HuH-7 (cell line): Measurements from ENCODE around the gene SLC39A10.
"Not testable (repeated sequence)": the region's sequence is repeated elsewhere in the genome, so short reads cannot be mapped to it uniquely, and the experiment has no call there.

Experiments
- DNase-seq: peaks from one replicate; pipeline ENCODE4 v3.0.0; 2011; ENCODE audit warnings: low spot score

The SLC39A10 gene

DNA sequence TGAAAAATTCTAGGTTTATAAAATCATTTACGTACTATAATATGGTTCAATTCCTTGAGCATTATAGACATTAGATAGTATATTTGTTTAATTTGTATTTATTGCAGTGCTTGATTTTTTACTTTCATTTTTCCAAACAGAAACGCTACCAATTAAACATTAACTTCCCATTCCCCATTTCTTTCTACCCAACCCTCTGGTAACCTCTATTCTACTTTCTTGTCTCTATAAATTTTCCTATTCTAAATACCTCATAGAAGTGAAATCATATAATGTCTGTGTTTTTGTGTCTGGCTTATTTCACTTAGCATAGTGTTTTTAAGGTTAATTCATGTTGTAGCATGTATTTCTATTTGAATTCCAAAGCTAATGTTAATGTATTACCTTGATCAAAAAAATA, 11.6 kb upstream of the SLC39A10 start:
- no peak for DNase-seq

DNA sequence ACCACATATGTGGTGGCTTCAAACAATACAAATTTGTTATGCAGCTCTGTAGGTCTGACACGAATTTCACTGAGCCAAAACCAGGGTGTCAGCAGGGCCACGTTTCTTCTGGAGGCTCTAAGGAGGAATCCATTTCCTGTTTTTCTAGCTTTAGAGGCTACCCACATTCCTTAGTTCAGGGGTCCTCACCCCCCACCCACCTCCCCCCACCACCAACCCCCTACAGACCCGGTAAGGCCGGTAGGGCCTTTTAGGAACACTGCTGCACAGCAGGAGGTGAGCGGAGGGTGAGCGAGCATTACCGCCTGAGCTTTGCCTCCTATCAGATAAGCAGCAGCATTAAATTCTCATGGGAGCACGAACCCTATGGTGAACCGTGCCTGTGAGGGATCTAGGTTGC, 10.6 kb upstream of the SLC39A10 start:
- no peak for DNase-seq

DNA sequence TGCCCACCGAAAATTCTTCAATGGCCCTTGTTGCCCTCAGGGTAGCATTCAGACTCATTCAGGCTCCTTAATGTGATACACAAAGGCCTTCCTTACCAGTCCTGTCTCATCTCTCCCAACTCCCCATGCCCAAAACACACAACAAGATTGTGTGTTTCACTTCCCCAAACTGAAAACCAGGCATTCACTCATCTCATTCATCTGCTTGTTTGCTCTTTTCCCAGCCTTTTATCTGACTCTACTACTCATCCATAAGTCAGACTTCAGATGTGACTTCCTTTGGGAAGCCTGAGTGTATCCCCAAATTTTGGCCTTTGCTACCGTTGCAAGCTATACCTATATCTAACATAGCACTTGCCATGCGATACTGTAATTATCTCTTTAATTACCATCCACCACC, 9.7 kb upstream of the SLC39A10 start:
- DNase-seq, result no peak

GRCh38 chr2:195648370-195648769, 8.7 kb upstream of the SLC39A10 start:
- not testable (repeated sequence) for DNase-seq

- no peak for DNase-seq
These were observed 8.2 kb upstream of the SLC39A10 start for GRCh38 chr2:195648787-195649186.

DNA sequence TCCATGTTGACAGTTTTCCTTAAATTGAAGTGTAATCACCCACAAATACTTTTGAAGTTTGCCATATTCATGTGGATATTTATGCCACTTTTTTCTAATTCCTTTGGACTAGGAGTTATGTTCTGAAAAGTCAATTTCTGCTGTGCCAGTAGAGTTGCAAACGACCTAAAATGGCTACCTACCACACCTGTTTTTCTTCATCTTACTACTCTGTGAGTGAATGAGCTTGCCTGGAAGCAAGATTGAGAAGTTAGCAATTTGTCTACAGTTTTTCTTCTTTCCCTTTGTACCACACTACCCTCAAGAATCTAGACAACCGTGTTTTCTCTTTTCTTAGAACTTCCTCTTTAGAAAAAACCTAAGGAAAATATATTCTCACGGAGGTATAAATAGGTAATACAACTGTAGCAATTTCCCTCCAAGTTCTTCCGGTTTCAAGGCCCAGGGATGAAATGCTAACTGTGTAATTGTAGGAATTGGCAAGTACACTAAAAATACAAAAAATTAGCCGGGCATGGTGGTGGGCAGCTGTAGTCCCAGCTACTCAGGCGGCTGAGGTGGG, 7.3 kb upstream of the SLC39A10 start:
- no peak for DNase-seq

DNA sequence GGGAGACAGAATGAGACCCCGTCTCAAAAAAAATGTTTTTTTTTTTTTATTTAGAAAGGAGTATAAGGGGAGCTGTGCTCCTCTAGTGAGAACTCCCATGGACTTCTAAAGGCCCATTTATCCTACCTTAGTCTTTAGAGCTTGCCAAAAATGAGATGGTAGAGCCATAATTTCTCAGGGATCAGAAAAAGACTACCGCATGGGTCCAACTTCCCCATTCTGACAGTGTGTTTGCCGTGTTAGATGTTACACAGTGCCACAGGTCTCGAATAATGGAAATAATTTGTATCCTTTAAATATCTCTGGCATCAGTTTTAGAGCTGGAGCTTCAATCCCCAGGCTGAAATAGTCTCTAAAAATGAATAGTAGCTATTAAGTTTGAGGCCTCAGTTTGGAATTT, 6.0 kb upstream of the SLC39A10 start:
- DNase-seq, result no peak

DNA sequence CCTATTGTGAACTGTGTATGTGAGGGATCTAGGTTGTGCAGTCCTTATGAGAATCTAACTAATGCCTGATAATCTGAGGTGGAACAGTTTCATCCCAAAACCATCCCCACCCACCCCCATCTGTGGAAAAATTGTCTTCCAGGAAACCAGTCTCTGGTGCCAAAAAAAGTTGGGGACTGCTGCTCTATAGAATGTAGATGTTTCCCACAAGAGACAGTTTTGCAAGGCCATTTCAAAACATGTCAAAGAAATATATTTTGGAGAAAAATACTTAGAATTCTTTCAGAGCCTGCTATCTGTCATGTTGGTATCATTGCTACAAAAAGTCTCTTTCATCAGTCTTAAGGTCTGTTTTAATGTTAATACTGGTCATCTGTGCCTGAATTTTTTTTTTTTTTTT, 4.1 kb upstream of the SLC39A10 start:
- DNase-seq, result no peak

- no peak for DNase-seq
These were observed 716 bp upstream of the SLC39A10 start for GRCh38 chr2:195656161-195656858.

DNA sequence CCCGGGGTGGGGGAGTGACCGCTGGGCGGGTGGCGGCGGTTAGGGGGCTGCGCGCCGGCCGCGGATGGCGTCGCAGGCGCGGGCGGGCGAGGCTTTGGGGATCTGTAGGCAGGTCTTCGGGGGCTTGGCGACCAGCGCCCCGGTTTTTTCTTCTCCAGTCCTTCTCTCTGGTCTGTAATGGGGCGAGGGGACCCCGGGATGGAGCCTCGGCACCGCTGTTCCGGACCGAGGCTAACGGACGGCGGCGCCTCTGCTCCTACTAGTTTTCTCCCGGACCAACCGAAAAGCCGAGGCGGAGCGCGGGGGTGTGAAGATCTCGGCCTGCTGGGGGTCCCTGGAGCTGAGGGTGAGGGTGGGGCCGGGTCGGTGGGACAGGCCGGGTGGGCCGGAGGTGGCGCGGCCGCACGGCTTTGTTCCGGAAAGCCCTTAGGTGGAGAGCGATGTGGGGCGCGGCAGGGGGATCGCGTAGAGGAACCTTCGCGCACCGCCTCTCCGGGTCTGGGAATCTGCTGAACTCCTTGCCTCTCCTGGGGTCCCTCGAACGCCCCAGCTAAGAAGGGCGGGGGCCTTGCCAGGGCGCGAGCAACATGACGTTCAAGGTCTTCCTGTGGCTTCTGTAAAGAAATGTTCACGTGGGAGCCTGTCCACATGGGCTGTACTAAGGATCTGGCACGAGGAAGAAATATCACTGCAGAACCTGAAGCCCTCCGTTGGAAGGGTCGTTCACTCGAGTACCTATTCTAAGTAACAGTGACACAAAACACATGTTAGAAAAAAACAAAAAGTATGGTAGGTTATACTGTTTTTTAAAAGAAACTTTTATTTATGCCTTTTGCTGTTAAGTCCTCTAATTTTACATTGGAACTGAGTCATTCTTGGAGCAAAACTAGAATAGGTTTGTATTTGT, 861 bp downstream of the SLC39A10 start:
- no peak for DNase-seq

DNA sequence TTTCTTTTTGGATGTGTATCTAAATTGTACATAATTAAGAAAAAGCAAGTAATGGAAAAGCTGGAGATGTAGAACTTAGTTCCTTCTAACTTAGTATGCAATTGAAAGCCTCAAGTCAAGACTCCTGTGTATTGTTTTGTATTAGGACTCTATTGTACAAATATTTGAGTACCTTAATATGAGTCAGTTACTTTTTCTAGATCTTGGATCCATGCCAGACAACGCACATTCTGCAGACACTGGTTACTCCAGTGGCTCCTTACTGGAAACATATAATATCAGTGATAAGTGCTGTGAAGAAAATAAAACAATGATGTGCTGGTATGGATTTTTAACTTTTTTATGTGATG, 1.5 kb downstream of the SLC39A10 start:
- DNase-seq, result peak; percentile 27

GRCh38 chr2:195659114-195659513, 2.1 kb downstream of the SLC39A10 start:
- no peak for DNase-seq

DNA sequence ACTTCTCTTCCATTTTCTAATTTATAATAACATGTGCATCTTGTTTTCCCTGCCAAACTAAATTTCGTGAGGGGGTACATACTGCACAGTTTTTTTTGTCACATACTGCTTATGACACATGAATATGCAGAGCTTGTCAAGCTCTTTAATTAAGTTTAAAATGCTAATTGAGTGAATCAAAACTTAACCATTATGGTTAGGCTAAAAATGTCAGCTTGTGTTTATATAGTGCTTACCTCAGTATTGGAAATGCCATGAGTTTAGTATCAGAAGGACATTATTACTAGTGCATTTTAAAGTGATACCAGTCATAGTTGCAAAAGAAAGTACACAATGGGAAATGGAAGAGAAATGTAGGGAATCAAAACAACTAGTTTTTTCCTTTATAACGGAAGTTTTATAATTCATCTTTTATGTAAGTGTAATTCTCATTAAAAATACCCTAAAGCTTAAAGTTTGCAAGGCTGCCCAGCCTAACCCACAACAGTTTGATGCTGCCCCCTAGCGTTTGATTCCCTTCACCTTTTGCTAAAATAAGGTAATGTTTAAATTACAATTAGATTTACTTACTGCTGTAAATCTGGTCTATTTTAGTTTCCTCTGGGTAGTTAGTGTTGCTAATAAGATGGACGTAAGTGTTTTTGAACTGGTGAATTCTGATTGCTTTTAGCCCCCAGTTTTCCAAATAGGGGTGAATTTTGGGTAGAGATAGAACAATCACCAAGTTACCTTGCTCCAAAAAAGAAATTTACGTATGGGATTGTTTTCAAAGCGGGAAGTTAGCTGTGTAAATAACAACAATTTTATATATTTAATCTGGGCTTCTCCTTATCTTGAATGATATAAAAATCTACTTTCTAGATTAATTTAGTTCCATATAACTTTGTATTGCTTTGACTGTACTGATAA, 3.2 kb downstream of the SLC39A10 start:
- DNase-seq, result no peak

GRCh38 chr2:195662138-195662537, 5.1 kb downstream of the SLC39A10 start:
- no peak for DNase-seq

- no peak for DNase-seq
These were observed 6.0 kb downstream of the SLC39A10 start for GRCh38 chr2:195663007-195663406.

DNA sequence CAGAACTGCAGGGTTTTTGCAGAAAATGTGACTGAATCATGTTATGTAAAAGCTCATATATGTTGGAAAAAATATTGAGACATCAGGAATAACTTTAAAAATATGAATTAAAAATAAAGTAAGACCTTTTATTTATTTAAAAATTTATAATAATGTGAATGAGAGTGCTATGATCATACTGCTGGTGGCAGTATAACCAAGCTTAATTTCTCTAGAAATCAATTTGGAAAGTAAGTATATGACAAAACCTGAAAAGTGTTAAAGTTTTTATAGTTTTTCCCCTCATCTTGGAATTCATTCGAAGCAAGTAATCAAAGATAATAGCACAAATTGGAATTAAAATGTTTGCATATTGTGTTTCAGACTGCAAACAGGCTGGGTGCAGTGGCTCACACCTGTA, 7.5 kb downstream of the SLC39A10 start:
- no peak for DNase-seq

- DNase-seq, result not testable (repeated sequence)
These were observed 8.1 kb downstream of the SLC39A10 start for GRCh38 chr2:195665153-195665552.

DNA sequence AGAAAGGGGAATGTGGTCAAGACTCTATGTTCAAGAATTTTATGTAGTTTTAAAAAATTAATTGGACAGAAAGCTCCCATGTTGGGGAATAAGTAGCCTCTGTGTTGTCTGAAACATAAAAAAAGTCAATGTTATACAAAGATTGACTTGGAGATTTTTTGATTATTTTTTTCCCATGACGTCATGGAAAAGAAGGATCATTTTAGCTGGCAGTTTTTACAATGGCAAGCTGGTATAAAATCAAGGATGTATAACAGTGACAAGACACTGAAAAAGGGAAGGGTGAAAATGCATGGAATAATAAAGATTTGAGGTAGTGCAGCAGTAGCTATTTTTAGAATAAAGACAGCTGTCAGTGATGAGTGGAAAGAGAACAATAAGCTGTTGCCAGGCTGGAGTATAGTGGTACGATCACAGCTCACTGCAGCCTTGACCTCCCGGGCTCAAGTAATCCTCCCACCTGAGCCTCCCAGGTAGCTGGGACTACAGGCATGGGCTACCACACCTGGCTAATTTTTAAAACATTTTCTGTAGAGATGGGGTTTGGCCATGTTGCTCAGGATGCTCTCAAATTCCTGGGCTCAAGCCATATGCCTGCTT, 9.2 kb downstream of the SLC39A10 start:
- no peak for DNase-seq

DNA sequence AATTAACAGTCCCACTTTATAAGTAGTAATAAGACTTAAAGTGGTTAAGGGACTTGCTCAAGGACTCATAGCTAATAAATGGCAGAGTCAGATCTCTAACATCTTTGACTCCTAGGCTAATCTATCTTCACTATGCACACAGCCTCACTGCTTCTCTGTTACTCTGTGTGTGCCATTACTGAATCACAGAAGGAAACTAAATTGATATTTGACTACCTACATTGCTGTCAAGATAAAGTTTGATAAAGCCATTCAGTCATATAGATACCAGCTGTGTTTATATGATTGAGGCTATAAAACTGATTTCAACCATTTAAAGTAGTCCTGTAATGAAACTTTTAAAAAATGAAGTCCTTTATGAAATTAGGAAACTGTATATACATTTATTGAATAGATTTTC, 10.9 kb downstream of the SLC39A10 start:
- DNase-seq, result no peak

DNA sequence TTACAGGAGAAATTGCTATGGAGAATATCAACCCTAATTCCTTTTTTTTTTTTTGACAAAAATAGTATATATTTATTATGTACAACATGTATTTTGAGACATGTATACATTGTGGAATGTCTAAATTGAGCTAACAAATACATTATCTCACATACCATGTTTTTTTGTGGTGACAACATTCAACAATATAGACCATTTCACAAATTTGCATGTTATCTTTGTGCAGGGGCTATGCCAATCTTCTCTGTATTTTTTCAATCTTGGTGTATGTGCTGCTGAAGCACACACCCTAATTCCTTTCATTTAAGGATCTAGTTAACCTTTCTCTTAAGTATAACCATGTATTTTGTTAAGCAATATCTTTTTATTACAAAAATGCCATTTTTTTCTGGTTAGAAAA, 13.2 kb downstream of the SLC39A10 start:
- DNase-seq, result no peak

GRCh38 chr2:195671563-195671962, 14.5 kb downstream of the SLC39A10 start:
- no peak for DNase-seq

- DNase-seq, result no peak
These were observed 15.6 kb downstream of the SLC39A10 start for GRCh38 chr2:195672674-195673073.
